ENCODE results near the gene TRNAU1AP. TPM values are rescaled to one million over a fixed set of nuclear protein-coding genes. Genes with fewer than 3 reads are reported as not detected.

The TRNAU1AP gene
- total and polyA plus RNA-seq, 2 of the 13 experiments (the other 11 are each of a cell fraction or from before 2014, with no cell fraction given), result 29.0 to 42.9 TPM

DNA sequence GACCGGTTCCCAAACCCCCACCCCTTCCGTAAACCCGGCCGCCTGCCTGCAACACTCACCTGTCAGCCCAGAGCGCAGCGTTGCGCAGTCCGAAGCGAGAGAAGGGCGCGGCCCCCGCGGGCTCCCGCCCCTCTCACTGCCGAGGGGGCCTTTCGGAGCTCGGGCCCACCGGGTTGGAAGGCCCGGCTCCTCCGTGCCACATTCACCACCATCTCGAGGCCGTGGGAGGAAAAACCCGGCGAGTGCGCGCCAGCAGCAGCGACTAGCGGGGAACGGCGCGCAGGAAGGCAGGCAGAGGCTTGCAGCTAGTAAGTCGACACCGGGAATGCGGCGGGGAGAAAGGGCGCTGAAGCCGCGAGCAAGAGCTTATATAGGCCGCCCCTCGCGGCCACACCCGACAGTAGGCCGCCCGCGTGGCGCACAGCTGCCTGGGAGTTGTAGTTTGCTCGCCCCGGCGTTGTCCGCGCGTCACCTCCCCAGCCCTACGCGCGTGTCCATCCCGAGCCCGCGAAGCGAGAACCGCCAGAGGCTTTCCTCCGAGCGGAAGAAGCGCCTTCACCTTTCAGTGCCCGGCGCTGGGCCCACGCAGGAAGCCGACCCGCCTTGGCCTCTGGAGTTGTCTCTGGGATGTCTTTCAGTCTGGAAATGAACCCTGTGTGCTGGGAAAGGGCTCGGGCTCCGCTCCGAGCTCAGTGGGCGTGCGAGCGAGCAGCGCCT, 28.8 kb downstream of the TRNAU1AP start (continued):
- peak; percentile 58; the same call in 1 of the 2 replicates for TF ChIP-seq ZNF724P (CRISPR knock-in tag; IDR thresholded peaks at IDR 0.05; ENCODE audit: borderline replicate concordance)
- no peak; the same call in 1 of the 2 replicates for TF ChIP-seq ZZZ3 (CRISPR knock-in tag; IDR thresholded peaks at IDR 0.05; ENCODE audit: borderline replicate concordance)
- TF ChIP-seq, protein P1, sequence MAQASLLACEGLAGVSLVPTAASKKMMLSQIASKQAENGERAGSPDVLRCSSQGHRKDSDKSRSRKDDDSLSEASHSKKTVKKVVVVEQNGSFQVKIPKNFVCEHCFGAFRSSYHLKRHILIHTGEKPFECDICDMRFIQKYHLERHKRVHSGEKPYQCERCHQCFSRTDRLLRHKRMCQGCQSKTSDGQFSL (CRISPR knock-in tag; IDR thresholded peaks at IDR 0.05), result no peak
- no peak; the same call in 1 of the 2 replicates for TF ChIP-seq ZSCAN20 (CRISPR knock-in tag; IDR thresholded peaks at IDR 0.05; ENCODE audit: borderline replicate concordance)
- TF ChIP-seq, protein P2, sequence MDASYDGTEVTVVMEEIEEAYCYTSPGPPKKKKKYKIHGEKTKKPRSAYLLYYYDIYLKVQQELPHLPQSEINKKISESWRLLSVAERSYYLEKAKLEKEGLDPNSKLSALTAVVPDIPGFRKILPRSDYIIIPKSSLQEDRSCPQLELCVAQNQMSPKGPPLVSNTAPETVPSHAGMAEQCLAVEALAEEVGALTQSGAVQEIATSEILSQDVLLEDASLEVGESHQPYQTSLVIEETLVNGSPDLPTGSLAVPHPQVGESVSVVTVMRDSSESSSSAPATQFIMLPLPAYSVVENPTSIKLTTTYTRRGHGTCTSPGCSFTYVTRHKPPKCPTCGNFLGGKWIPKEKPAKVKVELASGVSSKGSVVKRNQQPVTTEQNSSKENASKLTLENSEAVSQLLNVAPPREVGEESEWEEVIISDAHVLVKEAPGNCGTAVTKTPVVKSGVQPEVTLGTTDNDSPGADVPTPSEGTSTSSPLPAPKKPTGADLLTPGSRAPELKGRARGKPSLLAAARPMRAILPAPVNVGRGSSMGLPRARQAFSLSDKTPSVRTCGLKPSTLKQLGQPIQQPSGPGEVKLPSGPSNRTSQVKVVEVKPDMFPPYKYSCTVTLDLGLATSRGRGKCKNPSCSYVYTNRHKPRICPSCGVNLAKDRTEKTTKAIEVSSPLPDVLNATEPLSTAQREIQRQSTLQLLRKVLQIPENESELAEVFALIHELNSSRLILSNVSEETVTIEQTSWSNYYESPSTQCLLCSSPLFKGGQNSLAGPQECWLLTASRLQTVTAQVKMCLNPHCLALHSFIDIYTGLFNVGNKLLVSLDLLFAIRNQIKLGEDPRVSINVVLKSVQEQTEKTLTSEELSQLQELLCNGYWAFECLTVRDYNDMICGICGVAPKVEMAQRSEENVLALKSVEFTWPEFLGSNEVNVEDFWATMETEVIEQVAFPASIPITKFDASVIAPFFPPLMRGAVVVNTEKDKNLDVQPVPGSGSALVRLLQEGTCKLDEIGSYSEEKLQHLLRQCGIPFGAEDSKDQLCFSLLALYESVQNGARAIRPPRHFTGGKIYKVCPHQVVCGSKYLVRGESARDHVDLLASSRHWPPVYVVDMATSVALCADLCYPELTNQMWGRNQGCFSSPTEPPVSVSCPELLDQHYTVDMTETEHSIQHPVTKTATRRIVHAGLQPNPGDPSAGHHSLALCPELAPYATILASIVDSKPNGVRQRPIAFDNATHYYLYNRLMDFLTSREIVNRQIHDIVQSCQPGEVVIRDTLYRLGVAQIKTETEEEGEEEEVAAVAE (CRISPR knock-in tag; IDR thresholded peaks at IDR 0.05; ENCODE audit: borderline replicate concordance), result peak; percentile 59; the same call in 1 of the 2 replicates
- peak; percentile 60 for TF ChIP-seq PHF21A (CRISPR knock-in tag; IDR thresholded peaks at IDR 0.05)
- TF ChIP-seq, protein P3, sequence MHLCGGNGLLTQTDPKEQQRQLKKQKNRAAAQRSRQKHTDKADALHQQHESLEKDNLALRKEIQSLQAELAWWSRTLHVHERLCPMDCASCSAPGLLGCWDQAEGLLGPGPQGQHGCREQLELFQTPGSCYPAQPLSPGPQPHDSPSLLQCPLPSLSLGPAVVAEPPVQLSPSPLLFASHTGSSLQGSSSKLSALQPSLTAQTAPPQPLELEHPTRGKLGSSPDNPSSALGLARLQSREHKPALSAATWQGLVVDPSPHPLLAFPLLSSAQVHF (CRISPR knock-in tag; IDR thresholded peaks at IDR 0.05), result no peak; the same call in 1 of the 2 replicates
- TF ChIP-seq ZNF777 (CRISPR knock-in tag; IDR thresholded peaks at IDR 0.05), result 0 out of 2 replicates have a peak, but pooled peaks have one; percentile 38
- no peak; the same call in 1 of the 2 replicates for TF ChIP-seq ZNF12 (CRISPR knock-in tag; IDR thresholded peaks at IDR 0.05)
- no peak for TF ChIP-seq ZNF781 (CRISPR knock-in tag; IDR thresholded peaks at IDR 0.05; ENCODE audit: borderline replicate concordance, not compliant biosample characterization)
- no peak for TF ChIP-seq ELF4 (CRISPR knock-in tag; IDR thresholded peaks at IDR 0.05; ENCODE audit: borderline replicate concordance)
- peak; percentile 67; the same call in 1 of the 2 replicates for TF ChIP-seq NCOA1 (CRISPR knock-in tag; IDR thresholded peaks at IDR 0.05)
- TF ChIP-seq SAP130 (CRISPR knock-in tag; IDR thresholded peaks at IDR 0.05; ENCODE audit: low read depth), result peak; percentile 88
- peak; percentile 89 for TF ChIP-seq NRL (CRISPR knock-in tag; IDR thresholded peaks at IDR 0.05; ENCODE audit: borderline replicate concordance)
- peak; percentile 67; the same call in 1 of the 2 replicates for TF ChIP-seq ZNF749 (CRISPR knock-in tag; IDR thresholded peaks at IDR 0.05; ENCODE audit: borderline replicate concordance)
- no peak for TF ChIP-seq TRIM24 (CRISPR knock-in tag; IDR thresholded peaks at IDR 0.05)
- TF ChIP-seq IRF2 (CRISPR knock-in tag; IDR thresholded peaks at IDR 0.05), result peak; percentile 70; the same call in 1 of the 2 replicates
- peak; percentile 48; the same call in 1 of the 2 replicates for TF ChIP-seq MAF1 (CRISPR knock-in tag; IDR thresholded peaks at IDR 0.05; ENCODE audit: borderline replicate concordance)
- TF ChIP-seq ZNF550 (CRISPR knock-in tag; IDR thresholded peaks at IDR 0.05; ENCODE audit: borderline replicate concordance), result no peak
- peak; percentile 87 for TF ChIP-seq SP4 (CRISPR knock-in tag; IDR thresholded peaks at IDR 0.05)
- TF ChIP-seq MEIS2 (CRISPR knock-in tag; IDR thresholded peaks at IDR 0.05), result peak; percentile 73; the same call in 1 of the 2 replicates
- TF ChIP-seq PAX8 (CRISPR knock-in tag; IDR thresholded peaks at IDR 0.05; ENCODE audit: borderline replicate concordance), result no peak
- TF ChIP-seq, protein P4, sequence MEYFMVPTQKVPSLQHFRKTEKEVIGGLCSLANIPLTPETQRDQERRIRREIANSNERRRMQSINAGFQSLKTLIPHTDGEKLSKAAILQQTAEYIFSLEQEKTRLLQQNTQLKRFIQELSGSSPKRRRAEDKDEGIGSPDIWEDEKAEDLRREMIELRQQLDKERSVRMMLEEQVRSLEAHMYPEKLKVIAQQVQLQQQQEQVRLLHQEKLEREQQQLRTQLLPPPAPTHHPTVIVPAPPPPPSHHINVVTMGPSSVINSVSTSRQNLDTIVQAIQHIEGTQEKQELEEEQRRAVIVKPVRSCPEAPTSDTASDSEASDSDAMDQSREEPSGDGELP (IDR thresholded peaks at IDR 0.05; ENCODE audit: borderline replicate concordance, low read depth), result no peak; the same call in 1 of the 2 replicates
